Pancreas (tissue), 10 donors: Measurements from ENCODE around the gene CLEC2A. TPM values are rescaled to one million over a fixed set of nuclear protein-coding genes. Genes with fewer than 3 reads are reported as not detected.
A peak's percentile ranks its signal among the peaks of the same experiment; 100 is the strongest.

Source experiments
- ATAC-seq, 4 donors: fragments of 200-7000 bp; cut with Tn5 transposase; one replicate each; pipeline versions ENCODE4 v1.8.0 to v1.9.1; 2020; ENCODE audit warnings: mild to moderate bottlenecking in 4 of 4, moderate library complexity in 4 of 4
- DNase-seq, 6 donors: peaks; one replicate each; pipeline ENCODE4 v3.0.0-alpha.2; 2020
- FAIRE-seq: peaks from 2 replicates; lab custom pipeline; 2012; peaks lifted over from hg19 to GRCh38; lab: Jason Lieb, UNC
- H3K27ac ChIP-seq, 4 donors: fragments of 200-600 bp; sonication (generic); 1 replicate in 3 of 4; 2 replicates in 1 of 4; pipeline versions ENCODE4 v1.5.0 to v1.8.0; 2020
- H3K27me3 ChIP-seq, 4 donors: fragments of 200-600 bp; one replicate each; pipeline ENCODE4 v1.8.0; 2021
- H3K36me3 ChIP-seq, 3 donors: fragments of 200-600 bp; sonication (generic) in 1 of 3; one replicate each; pipeline versions ENCODE4 v1.5.0 to v1.8.0; 2020 to 2021
- H3K4me1 ChIP-seq, 3 donors: fragments of 200-600 bp; one replicate each; pipeline ENCODE4 v1.8.0; 2021
- H3K4me3 ChIP-seq, 4 donors: fragments of 200-600 bp; sonication (generic) in 2 of 4; one replicate each; pipeline versions ENCODE4 v1.5.0 to v1.8.0; 2020 to 2021
- H3K9me3 ChIP-seq, 4 donors: fragments of 200-600 bp; one replicate each; pipeline ENCODE4 v1.8.0; 2021
- WGBS, 2 donors: extraction: QIAGEN DNeasy Blood & Tissue Kit; methylation state at CpG; one replicate each; pipeline ENCODE4 v1.1.7; 2013; 5-methylcytosine and 5-hydroxymethylcytosine counted together
- intact Hi-C, 3 donors: fragments of 100-400 bp; cut with DNase I; formaldehyde crosslinking; loops; one replicate each; pipeline versions ENCODE4 v1.11.1 to v1.14.2; 2022
- polyA plus RNA-seq, 2 donors: library from polyadenylated mRNA; stranded (reverse); fragments of 200-250 nt; gene quantifications; one replicate each; pipeline ENCODE4 v1.2.3, GENCODE V29; 2013
- total RNA-seq, 6 donors: library from RNA; stranded (reverse); fragmentation: NEBNext Ultra II Directional in 4 of 6; extraction: Animal tissue kit (Norgen Biotek cat#: 25700) in 4 of 6; gene quantifications; one replicate each; pipeline versions ENCODE4 v1.2.1 to v1.2.4, GENCODE V29; 2021 to 2023
- TF ChIP-seq, protein P1 (sequence below), 4 donors: fragments of 200-600 bp; sonication (generic) in 3 of 4; IDR thresholded peaks; one replicate each; pipeline versions ENCODE4 v1.5.0 to v1.8.0; 2021; ENCODE audit warnings: antibody characterized with exemption in 4 of 4
- donor health status: healthy with polysubstance abuse.
- donor health status: DM: no; HTN: no; CAD: no; lungs with moderate emphysema.
- donor health status: DM: no; HTN: no; CAD: no.
- donor health status: control.
- donor health status: control.
- donor health status: Bipolar disorder and iron deficiency.
- donor health status: DM: yes; HTN: yes; CAD: no.
- donor health status: DM: no; HTN: no; CAD: no.
- donor health status: DM: no; HTN: no; CAD: no.
- donor health status: DM: yes; HTN: yes; CAD: no.

The CLEC2A gene
- total and polyA plus RNA-seq, 8 donors, result not detected

DNA sequence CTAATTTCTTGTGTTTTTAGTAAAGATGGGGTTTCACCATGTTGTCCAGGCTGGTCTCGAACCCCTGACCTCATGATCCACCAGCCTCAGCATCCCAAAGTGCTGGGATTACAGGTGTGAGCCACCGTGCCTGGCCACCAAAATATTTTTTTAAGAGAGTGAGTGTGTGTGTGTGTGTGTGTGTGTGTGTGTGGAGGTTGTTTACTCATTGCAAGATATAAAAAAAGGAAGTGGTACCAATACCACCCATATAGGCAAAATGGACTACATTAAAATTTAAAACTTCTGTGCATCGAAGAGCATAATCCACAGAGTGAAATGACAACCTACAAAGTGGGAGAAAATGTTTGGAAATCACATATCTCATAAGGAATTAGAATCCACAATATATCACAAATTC, 15.5 kb upstream of the CLEC2A start:
- no peak for FAIRE-seq
- Histone ChIP-seq H3K4me3 (no peak overlapping the region), H3K27ac (no peak overlapping the region), H3K36me3 (no peaks in the 10 kb centered on the region), H3K9me3 (no peaks in the 10 kb centered on the region), H3K27me3 (no peaks in the 10 kb centered on the region), H3K4me1 (no peaks in the 10 kb centered on the region)
- WGBS, 2 donors, result 54 to 73% methylated on average over 3 of the region's 3 CpGs
- ATAC-seq, result no peak
- DNase-seq, result no peak
- intact Hi-C loops, result no loop called here
- TF ChIP-seq, protein P1, sequence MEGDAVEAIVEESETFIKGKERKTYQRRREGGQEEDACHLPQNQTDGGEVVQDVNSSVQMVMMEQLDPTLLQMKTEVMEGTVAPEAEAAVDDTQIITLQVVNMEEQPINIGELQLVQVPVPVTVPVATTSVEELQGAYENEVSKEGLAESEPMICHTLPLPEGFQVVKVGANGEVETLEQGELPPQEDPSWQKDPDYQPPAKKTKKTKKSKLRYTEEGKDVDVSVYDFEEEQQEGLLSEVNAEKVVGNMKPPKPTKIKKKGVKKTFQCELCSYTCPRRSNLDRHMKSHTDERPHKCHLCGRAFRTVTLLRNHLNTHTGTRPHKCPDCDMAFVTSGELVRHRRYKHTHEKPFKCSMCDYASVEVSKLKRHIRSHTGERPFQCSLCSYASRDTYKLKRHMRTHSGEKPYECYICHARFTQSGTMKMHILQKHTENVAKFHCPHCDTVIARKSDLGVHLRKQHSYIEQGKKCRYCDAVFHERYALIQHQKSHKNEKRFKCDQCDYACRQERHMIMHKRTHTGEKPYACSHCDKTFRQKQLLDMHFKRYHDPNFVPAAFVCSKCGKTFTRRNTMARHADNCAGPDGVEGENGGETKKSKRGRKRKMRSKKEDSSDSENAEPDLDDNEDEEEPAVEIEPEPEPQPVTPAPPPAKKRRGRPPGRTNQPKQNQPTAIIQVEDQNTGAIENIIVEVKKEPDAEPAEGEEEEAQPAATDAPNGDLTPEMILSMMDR (IDR thresholded peaks at IDR 0.05), result no peak

DNA sequence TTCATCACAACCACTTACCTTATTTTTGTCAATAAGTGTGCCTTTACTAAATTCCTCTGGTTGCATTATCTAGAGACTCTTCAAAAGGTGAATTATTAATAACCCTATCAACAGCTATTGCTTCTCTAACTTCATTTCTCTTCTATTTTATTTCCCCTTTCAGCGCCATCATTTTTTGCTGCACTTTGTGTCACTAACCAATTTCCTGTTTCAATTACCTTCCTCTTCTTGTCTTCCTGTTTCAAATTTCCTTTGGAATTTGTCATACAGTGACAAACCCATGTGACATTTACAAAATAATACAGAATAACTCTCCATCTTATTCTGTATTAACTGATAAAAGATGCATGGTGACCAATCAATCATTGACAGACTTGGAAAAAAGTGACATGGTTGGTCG, 12.2 kb upstream of the CLEC2A start:
- FAIRE-seq, result no peak
- 58 to 61% methylated on average over 2 of the region's 2 CpGs for WGBS, 2 donors
- H3K27ac ChIP-seq, result no peak overlapping the region
- no peak for ATAC-seq
- TF ChIP-seq, protein P1 (IDR thresholded peaks at IDR 0.05), result no peak
- no peak overlapping the region for H3K4me3 ChIP-seq
- no peak for DNase-seq
- H3K27me3 ChIP-seq, result no peaks in the 10 kb centered on the region
- no peaks in the 10 kb centered on the region for H3K36me3 ChIP-seq
- intact Hi-C loops, result no loop called here
- no peaks in the 10 kb centered on the region for H3K4me1 ChIP-seq
- H3K9me3 ChIP-seq, result no peaks in the 10 kb centered on the region

DNA sequence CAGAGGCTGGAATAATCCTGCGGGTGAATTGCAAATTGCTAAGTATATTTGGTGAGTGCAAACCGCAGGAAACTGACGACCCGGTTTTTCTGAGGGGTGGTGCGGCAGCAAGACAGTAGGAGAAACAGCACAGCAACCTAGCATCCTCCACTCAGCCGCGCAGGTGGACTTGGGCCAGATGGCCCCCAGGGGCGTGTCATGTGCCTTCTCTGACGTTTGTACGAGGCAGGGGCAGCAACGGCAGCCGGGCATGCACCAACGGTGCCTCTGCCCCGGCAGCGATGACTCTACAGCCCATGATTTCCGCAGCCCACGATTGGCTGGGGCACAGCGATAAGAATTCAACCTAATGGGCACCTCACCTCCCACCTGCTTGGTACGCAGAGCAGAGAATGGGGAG, 11.1 kb upstream of the CLEC2A start:
- DNase-seq (peak in 1 of 6 donors; percentile 50), FAIRE-seq (no peak), ATAC-seq (no peak)
- Histone ChIP-seq H3K27ac (no peak overlapping the region), H3K4me1 (no peaks in the 10 kb centered on the region), H3K4me3 (no peak overlapping the region), H3K9me3 (no peaks in the 10 kb centered on the region), H3K27me3 (no peaks in the 10 kb centered on the region), H3K36me3 (no peaks in the 10 kb centered on the region)
- 33 to 41% methylated on average over 19 of the region's 19 CpGs for WGBS, 2 donors
- TF ChIP-seq, protein P1 (IDR thresholded peaks at IDR 0.05), result no peak
- intact Hi-C loops, result no loop called here

DNA sequence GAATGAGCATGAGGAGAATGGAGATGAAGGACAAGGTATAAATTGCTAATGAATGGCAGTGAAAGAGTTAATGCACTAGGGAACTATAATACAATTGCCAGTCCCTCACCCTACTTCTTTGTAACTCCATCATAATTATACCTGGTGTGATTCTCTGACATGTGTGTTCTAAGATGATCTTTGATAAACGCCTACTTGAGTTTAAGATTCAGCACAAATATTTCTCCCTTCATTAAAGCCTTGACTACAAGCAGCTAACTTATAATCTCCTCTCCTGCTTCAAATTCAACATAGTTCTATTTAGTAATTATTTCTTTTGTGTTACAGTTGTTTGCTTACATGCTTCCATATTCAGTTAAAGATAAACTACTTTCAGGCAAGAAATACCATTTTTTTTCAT, 9.7 kb upstream of the CLEC2A start:
- Histone ChIP-seq H3K9me3 (no peaks in the 10 kb centered on the region), H3K27ac (no peak overlapping the region), H3K27me3 (no peaks in the 10 kb centered on the region), H3K4me1 (no peaks in the 10 kb centered on the region), H3K36me3 (no peaks in the 10 kb centered on the region), H3K4me3 (no peak overlapping the region)
- TF ChIP-seq, protein P1 (IDR thresholded peaks at IDR 0.05), result no peak
- 54 to 63% methylated on average over 1 of the region's 1 CpG for WGBS, 2 donors
- intact Hi-C loops, result no loop called here
- DNase-seq, result no peak
- no peak for ATAC-seq
- FAIRE-seq, result no peak

DNA sequence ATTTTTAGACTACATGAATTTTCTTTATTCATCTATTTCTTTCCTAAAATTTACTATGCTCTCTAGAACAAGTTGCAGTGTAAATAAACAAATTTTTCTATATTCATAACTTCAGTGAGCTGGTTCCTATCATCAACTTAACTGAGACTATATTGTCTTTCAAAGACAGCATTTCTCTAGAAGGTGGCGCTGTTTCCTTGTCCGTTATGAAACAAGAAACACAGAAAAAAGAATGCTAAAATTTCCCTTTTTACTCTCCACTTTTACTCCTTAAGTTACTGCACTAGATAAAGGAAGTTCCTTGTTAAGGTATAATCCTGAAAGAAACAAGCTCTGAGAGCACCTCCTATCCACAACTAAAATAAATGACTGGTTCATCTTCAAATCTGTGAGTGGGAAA, 8.2 kb upstream of the CLEC2A start:
- Histone ChIP-seq H3K4me3 (no peak overlapping the region), H3K9me3 (no peaks in the 10 kb centered on the region), H3K4me1 (no peaks in the 10 kb centered on the region), H3K27me3 (no peaks in the 10 kb centered on the region), H3K36me3 (no peaks in the 10 kb centered on the region), H3K27ac (no peak overlapping the region)
- DNase-seq (no peak), ATAC-seq (no peak), FAIRE-seq (no peak)
- intact Hi-C loops, result no loop called here
- 26 to 40% methylated on average over 2 of the region's 2 CpGs for WGBS, 2 donors
- TF ChIP-seq, protein P1 (IDR thresholded peaks at IDR 0.05), result no peak
